AG04449 (cell line): ENCODE results near the gene DCXR.
"Not testable (repeated sequence)": the region's sequence is repeated elsewhere in the genome, so short reads cannot be mapped to it uniquely, and the experiment has no call there.

Experiments used
- CTCF ChIA-PET: fragments of 350-600 bp; formaldehyde crosslinking; extraction: SDS; loops from one replicate; lab custom pipeline; 2021; ENCODE audit warnings: antibody characterized with exemption; lab: Yijun Ruan, JAX
- POLR2A ChIA-PET: fragments of 400-600, 350-600 bp; formaldehyde crosslinking; extraction: SDS; loops from one replicate; lab custom pipeline; 2020; ENCODE audit warnings: antibody characterized with exemption, inconsistent platforms; lab: Yijun Ruan, JAX
- DNase-seq: peaks from one replicate; pipeline ENCODE4 v3.0.0-alpha.2; 2010; ENCODE audit warnings: low read depth, low spot score
- H3K4me3 ChIP-seq: 2 replicates; pipeline ENCODE4 v1.5.1; 2011; ENCODE audit warnings: low read depth, mild to moderate bottlenecking, control low read depth, low read length
- CTCF ChIP-seq: IDR thresholded peaks from one replicate; pipeline ENCODE4 v1.5.1; 2011; ENCODE audit warnings: mild to moderate bottlenecking, moderate library complexity, low read length, control low read depth, inconsistent platforms; ENCODE audit not compliant: insufficient read depth; ENCODE audit errors: missing control alignments

DCXR gene

GRCh38 chr17:82046903-82047302 is 9.4 kb upstream of the DCXR start:
- H3K4me3 ChIP-seq: no peak overlapping the region
- TF ChIP-seq CTCF: no peak
- ChIA-PET CTCF (no interaction called here), POLR2A (no interaction called here)
- DNase-seq: no peak

- ChIA-PET POLR2A (no interaction called here), CTCF (no interaction called here)
- H3K4me3 ChIP-seq: no peak overlapping the region
- DNase-seq: no peak
- TF ChIP-seq CTCF: no peak
These were observed 8.5 kb upstream of the DCXR start for GRCh38 chr17:82045936-82046484.

- no peak overlapping the region for H3K4me3 ChIP-seq
- no peak for TF ChIP-seq CTCF
- no peak for DNase-seq
- ChIA-PET CTCF (interaction anchor here (0.9 to 1.4 kb wide), 2 partner anchors 14 to 84 kb away, joined by 3 to 7 read pairs; no protein-coding TSS in a partner anchor), POLR2A (interaction anchor here (1.0 kb wide), 1 partner anchor 11 kb away, joined by 3 read pairs; no protein-coding TSS in a partner anchor)
These were observed 6.0 kb upstream of the DCXR start for GRCh38 chr17:82043507-82043906.

- CTCF ChIA-PET: interaction anchor here (0.9 to 1.4 kb wide), 2 partner anchors 13 to 83 kb away, joined by 3 to 7 read pairs; no protein-coding TSS in a partner anchor
- no peak for DNase-seq
- H3K4me3 ChIP-seq: no peak overlapping the region
- TF ChIP-seq CTCF: no peak
- POLR2A ChIA-PET: interaction anchor here (1.0 kb wide), 1 partner anchor 12 kb away, joined by 3 read pairs; no protein-coding TSS in a partner anchor
These were observed 5.2 kb upstream of the DCXR start for GRCh38 chr17:82042649-82043048.

- H3K4me3 ChIP-seq: no peak overlapping the region
- DNase-seq: no peak
- ChIA-PET POLR2A (no interaction called here), CTCF (interaction anchor here (1.0 to 7.4 kb wide), 4 partner anchors 10 to 87 kb away, joined by 3 to 47 read pairs (median 23); partner anchors contain the start of genes GPS1, NOTUM and RFNG)
- no peak for TF ChIP-seq CTCF
These were observed 3.8 kb upstream of the DCXR start for GRCh38 chr17:82041144-82041814.

- DNase-seq: no peak
- TF ChIP-seq CTCF: no peak
- POLR2A ChIA-PET: no interaction called here
- H3K4me3 ChIP-seq: no peak overlapping the region
- CTCF ChIA-PET: interaction anchor here (0.9 to 7.4 kb wide), 4 partner anchors 9 to 80 kb away, joined by 3 to 47 read pairs (median 23); partner anchors contain the start of genes GPS1, NOTUM and RFNG
These were observed 2.3 kb upstream of the DCXR start for GRCh38 chr17:82039695-82040299.

- not testable (repeated sequence) for DNase-seq, H3K4me3 ChIP-seq
- CTCF ChIA-PET: interaction anchor here (0.9 to 7.4 kb wide), 4 partner anchors 8 to 79 kb away, joined by 3 to 47 read pairs (median 22); partner anchors contain the start of genes GPS1, NOTUM and RFNG
- POLR2A ChIA-PET: interaction anchor here (1.6 kb wide), 1 partner anchor 15 kb away, joined by 4 read pairs; no protein-coding TSS in a partner anchor
These were observed 1.4 kb upstream of the DCXR start for GRCh38 chr17:82038796-82039409.
